Measurements from ENCODE around the gene PNPO. TPM values are rescaled to one million over a fixed set of nuclear protein-coding genes. Genes with fewer than 3 reads are reported as not detected.

PNPO gene
- total RNA-seq, 4 donors from 2014 or later = 20.1 to 39.7 (median 30.8) TPM

- DNase-seq (ENCODE audit: low spot score) = peak; percentile 89
- peak; percentile 60 for ATAC-seq (ENCODE audit: low FRiP score)
- TF ChIP-seq CTCF (IDR thresholded peaks at IDR 0.05) = peak in 1 of 3 donors; percentile 76
These were observed 7.9 kb downstream of the PNPO start for GRCh38 chr17:47949197-47949759.

GRCh38 chr17:47949946-47950345 lies 8.6 kb downstream of the PNPO start:
- ATAC-seq (ENCODE audit: low FRiP score) = no peak

GRCh38 chr17:47950448-47950847 lies 9.1 kb downstream of the PNPO start:
- ATAC-seq (ENCODE audit: low FRiP score) (no peak), DNase-seq (ENCODE audit: low spot score) (no peak)
- no peak for TF ChIP-seq CTCF (IDR thresholded peaks at IDR 0.05)

More at GRCh38 chr17:47949946-47950345, 8.6 kb downstream of the PNPO start:
- no peak for TF ChIP-seq CTCF (IDR thresholded peaks at IDR 0.05)
- no peak for DNase-seq (ENCODE audit: low spot score)

- DNase-seq (ENCODE audit: low spot score) = no peak
- TF ChIP-seq CTCF (IDR thresholded peaks at IDR 0.05) = no peak
- no peak for ATAC-seq (ENCODE audit: low FRiP score)
These were observed 11.0 kb downstream of the PNPO start for GRCh38 chr17:47952171-47953021.

- ATAC-seq (ENCODE audit: low FRiP score) (no peak), DNase-seq (ENCODE audit: low spot score) (no peak)
- TF ChIP-seq CTCF (IDR thresholded peaks at IDR 0.05) = no peak
These were observed 12.5 kb downstream of the PNPO start for GRCh38 chr17:47953909-47954308.

- TF ChIP-seq CTCF (IDR thresholded peaks at IDR 0.05) = no peak
- DNase-seq (ENCODE audit: low spot score) (no peak), ATAC-seq (ENCODE audit: low FRiP score) (peak; percentile 75)
These were observed 14.4 kb downstream of the PNPO start for GRCh38 chr17:47955497-47956461.

All from omental fat pad (tissue), 4 donors.